ENCODE measurements around the gene VPS8.

The VPS8 gene

GRCh38 chr3:184777566-184778356 lies 34.2 kb upstream of the VPS8 start:
- H3K4me1 ChIP-seq (ENCODE audit: insufficient read depth, low read length): peaks cover 4% of the 10 kb centered on the region; the same call in 1 of the 2 replicates
- no peaks in the 10 kb centered on the region for H3K9me3 ChIP-seq (ENCODE audit: control insufficient read depth, insufficient read depth, low read length)
- H3K9ac ChIP-seq (ENCODE audit: low read depth, low read length): no peak overlapping the region
- H3K36me3 ChIP-seq (ENCODE audit: insufficient read depth, low read length): no peaks in the 10 kb centered on the region

GRCh38 chr3:184778426-184779332 lies 33.3 kb upstream of the VPS8 start:
- Histone ChIP-seq H3K9me3 (ENCODE audit: control insufficient read depth, insufficient read depth, low read length) (no peaks in the 10 kb centered on the region), H3K36me3 (ENCODE audit: insufficient read depth, low read length) (no peaks in the 10 kb centered on the region), H3K9ac (ENCODE audit: low read depth, low read length) (no peak overlapping the region), H3K4me1 (ENCODE audit: insufficient read depth, low read length) (peaks cover 4% of the 10 kb centered on the region; the same call in 1 of the 2 replicates)

GRCh38 chr3:184780981-184781515 lies 30.9 kb upstream of the VPS8 start:
- Histone ChIP-seq H3K9me3 (ENCODE audit: control insufficient read depth, insufficient read depth, low read length) (no peaks in the 10 kb centered on the region), H3K9ac (ENCODE audit: low read depth, low read length) (no peak overlapping the region), H3K4me1 (ENCODE audit: insufficient read depth, low read length) (peaks cover 4% of the 10 kb centered on the region; the same call in 1 of the 2 replicates), H3K36me3 (ENCODE audit: insufficient read depth, low read length) (no peaks in the 10 kb centered on the region)

DNA sequence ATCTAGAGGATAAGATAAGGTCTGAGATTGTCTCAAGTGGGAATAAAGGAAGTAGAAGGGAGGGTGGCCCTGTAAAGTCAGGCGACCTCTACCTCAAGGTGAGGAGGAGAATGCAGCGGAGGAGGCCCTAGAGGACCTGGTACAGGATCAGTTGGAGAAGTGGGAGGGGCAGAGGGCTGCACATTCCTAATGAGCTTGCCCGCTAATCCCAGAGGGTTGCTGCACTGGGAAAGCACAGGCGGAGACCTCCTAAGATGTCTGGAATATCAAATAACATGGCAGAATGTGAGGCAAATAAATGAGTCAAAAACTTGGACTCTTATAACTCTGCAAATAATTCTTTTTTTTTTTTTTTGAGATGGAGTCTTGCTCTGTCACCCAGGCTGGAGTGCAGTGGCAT lies 30.2 kb upstream of the VPS8 start:
- no peak overlapping the region for H3K9ac ChIP-seq (ENCODE audit: low read depth, low read length)
- H3K9me3 ChIP-seq (ENCODE audit: control insufficient read depth, insufficient read depth, low read length): no peaks in the 10 kb centered on the region
- no peaks in the 10 kb centered on the region; the same call in 1 of the 2 replicates for H3K4me1 ChIP-seq (ENCODE audit: insufficient read depth, low read length)
- H3K36me3 ChIP-seq (ENCODE audit: insufficient read depth, low read length): no peaks in the 10 kb centered on the region

- Histone ChIP-seq H3K36me3 (ENCODE audit: insufficient read depth, low read length) (no peaks in the 10 kb centered on the region), H3K9ac (ENCODE audit: low read depth, low read length) (no peak overlapping the region)
Observed at GRCh38 chr3:184783319-184783718, 28.6 kb upstream of the VPS8 start.

GRCh38 chr3:184784731-184785500 lies 27.1 kb upstream of the VPS8 start:
- no peak overlapping the region for H3K9ac ChIP-seq (ENCODE audit: low read depth, low read length)
- no peaks in the 10 kb centered on the region for H3K36me3 ChIP-seq (ENCODE audit: insufficient read depth, low read length)
- H3K4me1 ChIP-seq (ENCODE audit: insufficient read depth, low read length): no peaks in the 10 kb centered on the region; the same call in 1 of the 2 replicates
- no peaks in the 10 kb centered on the region for H3K9me3 ChIP-seq (ENCODE audit: control insufficient read depth, insufficient read depth, low read length)

More at GRCh38 chr3:184783319-184783718, 28.6 kb upstream of the VPS8 start:
- no peaks in the 10 kb centered on the region; the same call in 1 of the 2 replicates for H3K4me1 ChIP-seq (ENCODE audit: insufficient read depth, low read length)
- H3K9me3 ChIP-seq (ENCODE audit: control insufficient read depth, insufficient read depth, low read length): no peaks in the 10 kb centered on the region

DNA sequence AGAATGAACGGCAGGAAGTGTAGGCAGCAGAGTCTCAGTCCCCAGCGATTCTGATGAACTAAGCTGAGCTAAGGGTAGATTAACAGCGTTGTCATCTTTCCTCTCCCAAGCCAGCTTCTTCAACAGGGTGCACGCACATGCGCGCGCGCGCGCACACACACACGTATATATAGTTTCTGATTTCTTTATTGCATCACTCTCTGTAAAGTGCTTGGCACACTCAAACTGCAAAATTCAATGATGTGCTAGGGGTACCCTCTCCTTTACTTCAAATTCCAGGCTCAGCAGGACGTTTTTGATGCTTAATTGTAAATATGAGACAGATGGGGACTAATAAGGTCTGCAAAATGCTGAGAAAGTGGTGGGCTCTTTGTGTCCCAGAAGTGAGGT lies 26.1 kb upstream of the VPS8 start:
- Histone ChIP-seq H3K9me3 (ENCODE audit: control insufficient read depth, insufficient read depth, low read length) (no peaks in the 10 kb centered on the region), H3K4me1 (ENCODE audit: insufficient read depth, low read length) (peaks cover under 1% of the 10 kb centered on the region; the same call in 1 of the 2 replicates), H3K36me3 (ENCODE audit: insufficient read depth, low read length) (no peaks in the 10 kb centered on the region), H3K9ac (ENCODE audit: low read depth, low read length) (no peak overlapping the region)

GRCh38 chr3:184786280-184786941 lies 25.6 kb upstream of the VPS8 start:
- H3K36me3 ChIP-seq (ENCODE audit: insufficient read depth, low read length): no peaks in the 10 kb centered on the region
- no peak overlapping the region for H3K9ac ChIP-seq (ENCODE audit: low read depth, low read length)
- H3K4me1 ChIP-seq (ENCODE audit: insufficient read depth, low read length): peaks cover 6% of the 10 kb centered on the region; the same call in 1 of the 2 replicates
- H3K9me3 ChIP-seq (ENCODE audit: control insufficient read depth, insufficient read depth, low read length): no peaks in the 10 kb centered on the region

- Histone ChIP-seq H3K36me3 (ENCODE audit: insufficient read depth, low read length) (no peaks in the 10 kb centered on the region), H3K4me1 (ENCODE audit: insufficient read depth, low read length) (0 out of 2 replicates have a peak, but pooled peaks cover 6% of the 10 kb centered on the region), H3K9me3 (ENCODE audit: control insufficient read depth, insufficient read depth, low read length) (no peaks in the 10 kb centered on the region), H3K9ac (ENCODE audit: low read depth, low read length) (no peak overlapping the region)
Observed at GRCh38 chr3:184788751-184789150, 23.2 kb upstream of the VPS8 start.

DNA sequence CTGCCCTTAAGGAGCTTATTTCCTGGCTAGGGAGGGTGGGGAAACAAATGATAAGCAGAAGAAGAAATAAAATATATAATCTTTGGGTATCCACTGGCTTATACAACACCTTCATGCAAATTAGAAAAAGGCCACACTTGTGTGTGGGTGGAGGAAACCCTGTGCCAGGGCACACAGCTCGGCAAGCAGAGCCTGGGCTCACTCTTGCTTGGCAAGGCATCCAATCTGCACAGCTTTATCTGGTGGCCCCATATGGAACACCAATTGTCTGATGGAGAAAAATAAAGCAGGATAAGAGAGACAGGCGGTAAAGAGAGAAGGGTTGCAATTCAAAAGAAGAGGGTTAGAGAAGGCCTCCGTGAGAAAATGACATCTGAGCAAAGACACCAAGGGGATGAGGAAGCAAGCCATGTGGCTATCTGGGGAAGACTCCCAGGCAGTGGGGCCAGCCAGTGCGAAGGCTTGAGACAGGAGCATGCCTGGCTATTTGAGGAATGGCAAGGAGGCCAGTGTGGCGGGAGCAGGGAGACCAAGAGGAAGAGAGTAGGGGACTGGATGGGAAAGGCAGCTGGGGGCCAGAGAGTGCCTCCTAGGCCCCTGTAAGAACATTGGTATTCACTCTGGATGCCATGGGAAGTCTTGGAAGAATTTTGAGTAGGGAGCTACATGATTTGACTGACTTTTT lies 22.5 kb upstream of the VPS8 start:
- Histone ChIP-seq H3K9me3 (ENCODE audit: control insufficient read depth, insufficient read depth, low read length) (no peaks in the 10 kb centered on the region), H3K9ac (ENCODE audit: low read depth, low read length) (no peak overlapping the region), H3K36me3 (ENCODE audit: insufficient read depth, low read length) (no peaks in the 10 kb centered on the region), H3K4me1 (ENCODE audit: insufficient read depth, low read length) (0 out of 2 replicates have a peak, but pooled peaks cover 6% of the 10 kb centered on the region)

DNA sequence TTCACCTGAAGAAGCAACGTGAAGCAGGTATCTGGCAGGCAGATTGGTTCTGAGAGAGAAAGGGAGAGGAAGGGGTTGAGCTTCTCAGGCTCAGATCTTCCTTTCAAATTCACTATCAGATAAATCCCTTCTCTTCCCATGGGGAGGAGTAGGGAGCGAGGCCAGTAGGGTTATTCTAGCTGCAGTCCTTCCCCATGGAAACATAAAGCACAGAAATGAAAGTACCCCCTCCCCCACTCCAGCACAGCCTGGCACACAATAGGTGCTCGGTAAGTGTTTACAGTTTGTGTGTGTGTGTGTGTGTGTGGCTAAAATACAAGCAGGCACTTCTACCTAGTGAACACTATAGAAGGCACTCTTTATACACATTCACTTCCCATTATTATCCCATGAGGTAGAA lies 20.8 kb upstream of the VPS8 start:
- peaks cover 10% of the 10 kb centered on the region for H3K4me1 ChIP-seq (ENCODE audit: insufficient read depth, low read length)
- H3K9ac ChIP-seq (ENCODE audit: low read depth, low read length): no peak overlapping the region
- no peaks in the 10 kb centered on the region for H3K9me3 ChIP-seq (ENCODE audit: control insufficient read depth, insufficient read depth, low read length)
- H3K36me3 ChIP-seq (ENCODE audit: insufficient read depth, low read length): no peaks in the 10 kb centered on the region

DNA sequence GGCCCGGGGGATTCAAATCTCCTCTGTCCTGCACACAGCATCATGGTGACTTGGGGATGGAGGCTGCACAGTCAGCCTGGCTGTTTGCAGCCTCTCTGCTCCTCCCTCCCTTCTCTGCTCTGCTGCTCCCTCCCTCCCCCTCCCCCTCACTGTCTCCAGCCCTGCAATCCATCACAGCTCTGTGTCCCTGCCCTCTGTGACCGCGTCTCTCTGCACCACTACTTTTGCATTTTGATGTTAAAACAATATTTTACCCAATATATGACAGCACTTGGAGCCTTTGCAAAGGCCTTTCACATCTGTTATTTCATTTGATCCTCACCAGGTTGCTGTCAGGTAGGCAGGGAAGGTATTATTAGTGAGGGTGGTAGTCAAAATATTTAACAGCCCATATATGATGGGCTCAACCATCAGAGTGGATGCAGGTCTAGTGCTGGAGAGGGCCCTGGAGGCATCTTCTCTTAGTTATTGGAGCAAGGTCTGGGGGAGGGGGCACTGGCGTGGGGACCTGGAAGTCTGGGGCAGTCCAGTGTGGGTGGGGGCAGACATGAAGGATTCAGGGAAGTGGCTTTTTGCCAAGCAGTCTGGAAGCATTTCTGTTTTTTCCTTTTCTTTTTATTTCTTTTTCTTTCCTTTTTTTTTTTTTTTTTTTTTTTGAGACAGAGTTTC lies 16.3 kb upstream of the VPS8 start:
- H3K9ac ChIP-seq (ENCODE audit: low read depth, low read length): no peak overlapping the region
- no peaks in the 10 kb centered on the region for H3K9me3 ChIP-seq (ENCODE audit: control insufficient read depth, insufficient read depth, low read length)
- no peaks in the 10 kb centered on the region for H3K36me3 ChIP-seq (ENCODE audit: insufficient read depth, low read length)
- H3K4me1 ChIP-seq (ENCODE audit: insufficient read depth, low read length): peaks cover 10% of the 10 kb centered on the region

DNA sequence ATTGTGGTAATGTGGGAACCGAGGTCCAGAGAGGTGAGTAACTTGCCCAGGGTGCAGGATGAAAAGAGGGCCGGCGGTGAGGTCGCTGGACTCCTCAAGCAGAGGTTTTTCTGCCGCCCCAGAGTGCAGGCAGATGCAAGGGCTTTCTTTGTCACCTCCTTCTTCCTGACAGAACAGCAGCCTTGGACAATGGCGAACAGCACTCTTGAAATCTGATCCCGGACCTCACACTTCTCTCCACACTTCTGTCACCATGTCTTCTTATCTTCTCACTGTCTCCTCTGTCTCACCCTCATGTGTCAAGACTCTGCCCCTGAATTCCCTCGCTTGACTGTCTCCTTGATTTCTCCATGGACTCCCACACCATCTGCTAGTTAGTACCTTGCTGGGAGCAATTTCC lies 15.4 kb upstream of the VPS8 start:
- H3K9ac ChIP-seq (ENCODE audit: low read depth, low read length): no peak overlapping the region
- H3K4me1 ChIP-seq (ENCODE audit: insufficient read depth, low read length): peaks cover 4% of the 10 kb centered on the region
- no peaks in the 10 kb centered on the region for H3K36me3 ChIP-seq (ENCODE audit: insufficient read depth, low read length)
- no peaks in the 10 kb centered on the region for H3K9me3 ChIP-seq (ENCODE audit: control insufficient read depth, insufficient read depth, low read length)

Measured in ES-I3 (cell line).